HG02870 (cell line): ENCODE results near the gene PPM1G.
A peak's percentile ranks its signal among the peaks of the same experiment; 100 is the strongest.

ENCODE experiments used
- ATAC-seq: cut with Tn5 transposase; IDR thresholded peaks from one replicate; pipeline ENCODE4 v1.9.1; 2021; ENCODE audit warnings: mild to moderate bottlenecking, moderate library complexity; ENCODE audit not compliant: unreplicated experiment

Gene PPM1G

GRCh38 chr2:27416151-27416550 is 6.8 kb upstream of the PPM1G start:
- ATAC-seq, result no peak

- ATAC-seq, result no peak
These were observed 3.2 kb upstream of the PPM1G start for GRCh38 chr2:27412419-27413152.

GRCh38 chr2:27408601-27409320 is 630 bp downstream of the PPM1G start:
- ATAC-seq, result peak; percentile 18

DNA sequence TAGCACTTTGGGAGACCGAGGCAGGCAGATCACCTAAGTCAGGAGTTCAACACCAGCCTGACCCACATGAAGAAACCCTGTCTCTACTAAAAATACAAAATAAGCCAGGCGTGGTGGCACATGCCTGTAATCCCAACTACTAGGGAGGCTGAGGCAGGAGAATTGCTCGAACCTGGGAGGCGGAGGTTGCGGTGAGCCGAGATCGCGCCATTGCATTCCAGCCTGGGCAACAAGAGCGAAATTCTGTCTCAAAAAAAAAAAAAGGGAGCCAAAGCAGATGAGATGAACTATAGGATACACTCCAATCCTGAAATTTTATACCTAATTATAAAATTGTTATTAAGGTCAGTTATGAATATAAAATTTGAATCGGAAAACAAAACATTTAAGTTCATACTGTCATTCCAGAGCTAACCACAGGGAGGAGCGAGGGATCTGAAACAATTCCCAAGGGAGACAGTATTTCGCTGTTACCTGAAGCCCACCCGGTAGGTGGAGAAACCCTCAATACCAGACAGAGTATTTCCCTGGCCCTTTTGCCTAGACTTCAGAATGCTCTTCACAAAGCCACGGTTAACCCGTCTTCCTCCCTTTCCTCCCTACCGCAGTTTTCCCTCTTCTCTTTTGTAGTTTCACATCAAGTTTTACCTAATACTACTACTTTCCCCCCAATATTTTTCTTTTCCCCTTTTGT is 1.4 kb downstream of the PPM1G start:
- ATAC-seq, result no peak

GRCh38 chr2:27400348-27401135 is 8.8 kb downstream of the PPM1G start:
- no peak for ATAC-seq

DNA sequence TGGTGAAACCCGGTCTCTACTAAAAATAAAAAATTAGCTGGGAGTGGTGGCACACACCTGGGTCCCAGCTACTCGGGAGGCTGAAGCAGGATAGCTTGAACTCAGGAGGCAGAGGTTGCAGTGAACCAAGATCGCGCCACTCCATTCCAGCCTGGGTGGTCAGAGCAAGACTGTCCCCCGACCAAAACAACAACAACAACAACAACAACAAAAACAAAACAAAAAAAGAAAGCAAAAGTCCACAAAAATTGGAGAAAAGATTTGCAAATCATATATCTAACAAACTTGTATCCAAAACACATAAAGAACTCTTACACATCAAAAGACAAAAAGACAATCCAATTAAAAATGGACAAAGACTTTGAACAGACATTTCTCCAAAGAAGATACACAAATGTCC is 10.4 kb downstream of the PPM1G start:
- ATAC-seq, result no peak

DNA sequence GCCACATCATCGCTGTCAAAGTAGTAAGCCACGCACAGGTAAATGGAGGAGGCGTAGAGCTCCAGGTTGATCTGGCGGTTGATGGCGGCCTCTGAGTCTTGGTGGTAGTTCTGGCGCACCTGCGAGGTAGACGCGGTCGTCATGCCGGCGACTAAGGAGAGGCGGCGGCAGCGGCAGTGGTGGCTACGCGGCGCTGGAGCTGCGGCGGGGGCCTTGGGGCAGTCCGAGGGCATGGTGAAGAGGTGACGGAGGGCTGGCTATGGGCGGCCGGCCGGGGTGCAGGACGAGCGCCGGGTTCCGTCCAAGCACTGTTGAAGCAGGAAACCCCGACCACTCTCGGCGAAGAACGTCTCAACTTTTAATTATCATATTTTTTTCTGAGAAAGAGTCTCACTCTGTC is 16.2 kb downstream of the PPM1G start:
- no peak for ATAC-seq

- ATAC-seq, result no peak
These were observed 18.3 kb downstream of the PPM1G start for GRCh38 chr2:27390822-27391679.

DNA sequence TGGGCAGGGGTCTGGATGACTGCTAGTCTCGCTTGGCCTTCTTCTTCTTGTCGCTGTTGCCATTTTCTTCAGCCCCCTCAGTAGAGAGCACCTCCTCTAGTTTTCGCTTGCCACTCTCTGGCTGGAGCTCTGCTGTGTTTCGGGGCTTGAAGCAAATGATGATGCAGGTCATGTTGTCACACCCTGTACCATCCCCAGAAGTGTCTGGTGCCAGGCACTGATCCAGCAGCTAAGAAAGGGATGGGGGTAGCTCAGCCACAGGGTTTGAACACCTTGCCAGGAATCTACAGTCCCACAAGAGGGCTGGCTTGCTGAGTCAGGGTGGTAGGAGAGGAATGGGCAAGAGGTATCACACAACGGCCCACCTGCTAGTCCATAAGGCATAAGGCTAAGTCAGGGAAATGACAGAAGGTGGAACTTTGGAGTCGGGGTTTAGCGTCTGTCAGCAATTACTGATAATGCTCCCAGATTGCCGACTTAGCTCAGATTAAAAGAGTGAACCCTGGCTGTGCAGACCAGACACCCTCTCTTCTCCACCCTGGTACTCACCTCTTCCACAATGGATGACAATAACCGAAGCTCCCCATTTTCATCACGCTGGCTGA is 27.7 kb downstream of the PPM1G start:
- no peak for ATAC-seq

DNA sequence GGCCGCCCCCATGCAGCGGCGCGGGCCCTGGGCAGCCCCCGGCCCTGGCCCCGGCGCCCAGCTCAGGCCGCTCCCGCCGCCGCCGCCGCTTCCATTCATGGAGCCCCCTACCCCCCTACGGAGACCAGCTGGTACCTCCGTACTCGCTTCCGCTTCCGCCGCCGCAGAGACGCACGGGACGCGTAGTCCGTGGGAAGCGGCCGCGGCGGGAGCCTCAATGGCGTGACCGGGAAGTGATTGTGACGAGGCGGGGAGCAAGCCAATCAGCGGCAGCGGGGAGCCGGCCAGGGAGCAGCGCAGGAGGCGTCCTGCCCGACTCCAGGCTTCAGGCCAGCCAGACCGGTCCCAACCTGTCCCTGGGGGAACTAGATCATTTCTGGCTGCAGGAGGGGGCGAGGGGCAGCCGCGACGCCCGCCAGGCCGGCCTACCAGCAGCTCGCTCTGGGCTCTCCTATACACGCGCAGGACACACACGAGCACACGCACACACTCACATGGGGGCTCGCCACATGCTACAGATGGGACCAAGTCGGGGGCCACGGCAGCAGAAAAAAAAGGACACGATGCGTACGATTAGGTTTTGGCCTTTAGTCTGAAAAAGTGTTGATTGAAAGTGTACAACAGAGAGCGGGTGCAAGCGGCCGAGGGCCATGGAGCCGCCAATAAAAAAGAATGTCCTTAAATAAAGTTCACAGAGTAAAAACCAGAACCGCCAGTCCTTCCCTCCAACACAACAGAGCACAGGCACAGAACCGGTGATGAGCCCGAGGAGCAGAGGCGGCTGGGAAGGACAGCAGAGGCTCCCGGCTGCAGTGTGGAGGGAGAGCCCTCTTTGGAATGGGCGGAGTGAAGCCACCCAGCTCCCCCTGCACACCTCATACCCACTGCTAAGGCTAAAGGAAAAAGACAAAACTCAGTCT is 28.5 kb downstream of the PPM1G start, which contains the start of gene ZNF513:
ZNF513 (minus strand) TSS at position 109 of the 920 bp plus-strand sequence. CDS start 208 bp downstream, outside the sequence.
- peak; percentile 84 for ATAC-seq

GRCh38 chr2:27379836-27380625 is 29.4 kb downstream of the PPM1G start:
- ATAC-seq, result peak; percentile 30

DNA sequence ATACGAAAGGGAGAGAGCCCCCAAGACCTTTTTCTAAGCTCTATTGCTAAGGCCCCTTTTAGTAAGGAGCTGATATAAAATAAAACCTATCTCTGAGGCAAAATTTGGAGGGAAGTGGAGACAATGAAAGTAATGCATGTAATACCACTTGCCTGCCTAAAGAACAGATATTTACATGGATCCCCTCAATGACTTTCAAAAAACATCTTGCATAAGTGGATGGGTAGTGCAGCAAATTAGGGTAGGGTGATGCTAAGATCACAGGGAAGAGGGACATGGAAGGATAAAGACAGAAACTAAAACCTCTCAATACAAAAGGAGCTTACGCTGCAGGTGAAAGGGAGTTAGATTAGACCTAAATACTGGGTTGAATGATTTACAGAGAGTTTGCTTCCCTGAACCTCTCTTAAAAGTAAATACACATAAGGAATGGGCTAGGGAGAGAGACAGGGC is 30.0 kb downstream of the PPM1G start:
- ATAC-seq, result no peak

- no peak for ATAC-seq
These were observed 30.5 kb downstream of the PPM1G start for GRCh38 chr2:27378809-27379290.

DNA sequence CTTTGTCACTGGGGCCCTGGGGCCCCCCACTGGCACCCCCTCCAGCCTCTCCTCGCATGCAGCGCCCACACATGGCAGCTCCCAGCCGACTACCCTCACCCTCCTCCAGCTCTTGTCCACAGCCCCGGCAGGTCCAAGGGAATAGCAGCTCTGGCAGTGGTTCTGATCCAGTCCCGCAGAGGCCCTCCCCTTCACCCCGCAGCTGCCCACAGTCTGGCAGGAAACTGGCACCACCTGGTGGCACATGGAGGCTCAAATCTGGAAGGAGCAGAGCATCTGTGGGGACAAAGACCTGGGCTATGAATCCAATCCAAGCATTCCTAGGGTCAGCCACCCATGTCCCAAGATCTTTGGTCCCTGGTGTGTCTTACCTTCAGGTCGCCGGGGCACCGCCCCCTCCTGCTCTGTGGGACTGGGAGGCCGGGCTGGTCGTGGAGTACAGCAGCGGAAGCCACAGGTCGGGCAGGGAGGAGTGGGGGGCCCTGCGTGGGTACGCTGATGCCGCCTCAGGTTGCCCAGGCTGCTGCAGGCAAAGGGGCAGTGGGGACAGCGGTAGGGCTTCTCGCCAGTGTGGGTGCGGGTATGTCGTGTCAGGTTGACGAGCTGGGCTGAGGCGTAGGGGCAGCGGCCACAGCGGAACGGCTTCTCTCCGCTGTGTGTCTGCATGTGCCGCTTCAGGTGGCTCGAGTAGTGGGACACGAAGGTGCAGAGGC is 31.1 kb downstream of the PPM1G start:
- ATAC-seq, result no peak

DNA sequence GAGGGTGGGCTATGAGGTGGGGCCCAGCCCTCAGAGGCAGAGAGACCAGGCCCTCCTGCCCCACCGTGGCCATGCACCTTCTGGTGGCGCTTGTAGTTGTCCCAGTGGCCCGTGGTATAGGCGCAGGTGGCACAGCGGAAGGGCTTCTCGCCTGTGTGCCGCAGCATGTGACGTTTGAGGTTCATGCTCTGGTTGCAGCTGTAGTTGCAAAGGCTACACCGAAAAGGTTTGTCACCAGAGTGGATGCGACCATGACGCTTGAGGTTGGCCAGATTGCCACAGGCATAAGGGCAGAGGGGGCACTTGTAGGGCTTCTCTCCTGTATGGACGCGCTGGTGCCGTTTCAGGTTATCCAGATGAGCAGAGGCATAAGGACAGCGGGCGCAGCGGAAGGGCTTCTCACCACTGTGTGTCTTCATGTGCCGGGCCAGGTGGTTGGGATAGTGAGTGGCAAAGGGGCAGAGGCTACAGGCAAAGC is 31.7 kb downstream of the PPM1G start:
- no peak for ATAC-seq

- ATAC-seq, result no peak
These were observed 32.3 kb downstream of the PPM1G start for GRCh38 chr2:27376866-27377617.
